CD4-positive, alpha-beta T cell treated with Interleukin-12 subunit alpha and Interleukin-12 subunit beta, for 1 hour (primary cell): ENCODE data around the gene C10orf143.
A peak's percentile ranks its signal among the peaks of the same experiment; 100 is the strongest.
"Not testable (repeated sequence)": the region's sequence is repeated elsewhere in the genome, so short reads cannot be mapped to it uniquely, and the experiment has no call there.

Experiments
- DNase-seq: peaks from one replicate; pipeline ENCODE4 v3.0.0-alpha.2; 2020

The C10orf143 gene

GRCh38 chr10:130110246-130111112 is at the start of gene C10orf143:
TSS of gene C10orf143 (minus strand) at chr10:130110830. CDS start at chr10:130110772, 58 bp downstream.
- peak; percentile 97 for DNase-seq

DNA sequence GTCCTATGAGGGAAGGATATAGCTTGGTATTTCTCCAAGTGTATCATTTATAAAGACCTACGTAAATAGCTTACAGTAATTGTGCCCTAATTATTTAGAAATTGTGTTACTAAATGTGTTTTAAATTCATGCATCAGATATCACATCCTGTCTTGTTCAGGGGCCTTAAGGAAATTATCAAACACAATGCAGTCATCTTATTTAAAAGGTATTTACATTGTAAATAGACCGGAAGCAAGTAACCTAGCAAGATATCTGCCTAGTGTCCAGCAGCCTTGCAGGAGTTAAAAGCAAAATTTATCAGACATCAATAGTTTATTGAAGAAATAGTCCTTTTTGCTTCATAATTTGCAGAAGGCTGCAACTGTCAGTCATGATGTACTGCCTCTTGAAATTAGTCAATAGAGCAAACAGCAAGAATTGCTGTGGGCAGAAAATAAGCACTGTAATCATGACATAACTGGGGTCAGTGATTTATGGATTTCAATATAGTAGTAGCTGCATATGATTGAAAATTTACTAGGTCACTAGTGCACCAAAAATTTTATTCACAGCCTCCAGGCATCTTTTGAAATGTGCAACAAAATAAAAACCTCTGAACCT is 48.7 kb upstream of the C10orf143 start:
- no peak for DNase-seq

DNA sequence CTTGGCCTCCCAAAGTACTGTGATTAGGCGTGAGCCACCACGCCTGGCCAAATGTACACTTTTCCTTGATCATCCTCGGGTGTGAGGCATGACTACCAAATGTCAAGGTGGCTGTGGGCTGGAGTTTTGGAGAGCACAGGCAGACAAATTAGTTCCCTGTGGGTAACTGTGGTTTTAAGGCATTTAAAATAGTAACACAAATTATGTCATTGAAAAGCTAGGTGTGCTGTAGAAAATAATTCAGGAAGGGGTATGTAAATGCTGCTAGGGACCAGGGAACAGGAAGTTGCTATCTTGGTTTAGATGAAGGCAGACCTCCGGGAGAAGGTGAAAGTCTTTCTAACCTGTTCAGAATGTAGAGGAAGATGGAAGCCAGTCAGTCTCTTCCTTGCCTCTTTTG is 35.4 kb upstream of the C10orf143 start:
- no peak for DNase-seq

DNA sequence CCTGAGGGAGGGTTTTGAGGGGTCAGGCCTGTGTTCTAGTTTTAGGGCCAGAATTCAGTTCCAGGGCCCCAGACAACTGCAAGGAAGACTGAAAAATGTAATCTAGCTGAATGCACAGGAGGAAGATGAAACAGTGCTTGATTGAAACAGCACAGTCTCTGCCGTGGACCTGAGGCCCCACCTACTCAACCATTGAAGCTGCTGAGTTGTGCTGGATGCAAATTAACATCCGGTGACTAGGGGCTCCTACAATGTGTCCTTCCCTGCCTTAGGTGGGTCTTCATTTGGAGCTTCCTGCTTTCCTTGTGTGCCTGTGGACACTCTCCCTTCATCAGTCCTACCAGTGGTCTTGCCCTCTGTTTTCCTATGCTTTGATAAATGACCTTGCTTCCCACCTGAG is 31.2 kb upstream of the C10orf143 start:
- no peak for DNase-seq

DNA sequence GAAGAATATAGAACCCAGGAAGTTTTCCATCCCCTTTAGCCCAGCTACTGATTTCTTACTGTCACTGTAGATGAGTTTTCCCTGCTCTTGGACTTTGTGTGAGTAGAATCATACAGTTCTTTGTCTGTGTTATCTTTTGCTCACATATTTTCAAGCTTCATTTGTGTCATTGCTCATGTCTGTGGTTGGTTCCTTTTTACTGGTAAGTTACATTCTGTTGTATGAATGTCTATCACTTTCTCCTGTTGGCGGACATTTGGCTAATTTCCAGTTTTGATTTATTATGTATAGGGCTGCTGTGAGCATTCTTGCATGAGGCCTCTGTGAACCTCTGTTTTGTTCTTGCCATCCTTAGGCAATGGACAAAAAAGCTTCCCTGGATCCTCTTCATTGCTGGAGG is 30.8 kb upstream of the C10orf143 start:
- no peak for DNase-seq

DNA sequence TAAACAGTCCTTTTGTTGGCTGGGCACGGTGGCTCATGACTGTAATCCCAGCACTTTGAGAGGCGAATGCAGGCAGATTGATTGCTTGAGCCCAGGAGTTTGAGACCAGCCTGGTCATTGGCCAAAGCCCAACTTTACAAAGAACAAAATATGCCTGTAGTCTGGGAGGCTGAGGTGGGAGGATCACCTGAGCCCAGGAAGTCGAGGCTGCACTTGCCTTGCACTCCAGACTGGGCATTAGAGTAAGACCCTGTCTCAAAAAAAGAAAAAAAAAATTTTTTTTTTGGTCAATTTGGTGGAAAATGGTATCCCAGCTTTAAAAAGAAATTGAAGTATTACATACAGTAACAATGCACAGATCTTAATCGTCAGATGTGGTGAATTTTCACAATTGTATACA is 30.4 kb upstream of the C10orf143 start:
- DNase-seq: no peak

DNA sequence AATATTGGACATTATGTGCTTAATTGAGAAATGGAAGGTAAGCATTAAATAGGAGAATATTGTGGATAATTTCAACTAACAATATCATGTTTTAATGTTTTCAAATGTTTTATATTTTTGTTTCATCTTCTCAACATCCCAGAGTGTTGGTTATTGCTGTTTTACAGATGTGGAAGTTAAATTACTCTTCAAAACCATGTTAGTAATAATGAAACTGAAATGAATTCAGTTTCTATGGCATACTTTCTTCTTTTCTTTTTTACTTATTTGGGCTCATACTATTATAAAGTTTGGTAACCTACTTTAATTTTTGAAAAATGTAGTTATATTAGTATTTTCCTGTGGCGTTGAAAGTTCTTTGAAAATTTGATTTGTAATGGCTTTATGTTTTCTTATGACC is 29.8 kb upstream of the C10orf143 start:
- no peak for DNase-seq

GRCh38 chr10:130138479-130138866 is 27.8 kb upstream of the C10orf143 start:
- no peak for DNase-seq

DNA sequence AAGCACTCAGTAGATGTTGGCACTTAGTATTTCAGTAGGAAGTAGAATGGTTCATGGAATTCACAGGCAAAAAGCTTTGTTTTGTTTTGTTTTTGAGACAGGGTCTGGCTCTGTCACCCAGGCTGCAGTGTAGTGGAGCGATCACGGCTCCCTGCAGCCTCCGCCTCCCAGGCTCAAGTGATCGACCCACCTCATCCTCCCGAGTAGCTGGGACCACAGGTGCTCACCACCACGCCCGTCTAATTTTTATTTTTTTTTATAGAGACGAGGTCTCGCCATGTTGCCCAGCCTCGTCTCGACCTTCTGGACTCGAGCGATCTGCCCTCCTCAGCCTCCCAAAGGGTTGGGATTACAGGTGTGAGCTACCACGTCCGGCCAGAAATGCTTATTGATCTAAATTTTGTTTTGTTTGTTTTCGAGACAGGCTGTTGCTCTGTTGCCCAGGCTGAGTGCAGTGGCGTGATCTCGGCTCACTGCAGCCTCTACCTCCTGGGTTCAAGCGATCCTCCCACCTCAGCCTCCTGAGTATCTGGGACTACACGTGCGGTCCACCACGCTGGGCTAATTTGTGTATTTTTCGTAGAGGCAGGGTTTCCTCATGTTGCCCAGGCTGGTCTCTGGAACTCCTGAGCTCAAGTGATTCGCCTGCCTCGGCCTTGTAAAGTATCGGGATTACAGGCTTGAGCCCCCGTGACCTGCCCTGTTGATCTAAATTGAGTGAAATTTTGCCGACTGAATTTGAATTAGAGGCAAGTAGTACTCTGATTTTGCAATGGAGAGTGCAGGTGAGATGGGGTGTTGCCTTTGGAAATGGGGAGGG is 27.2 kb upstream of the C10orf143 start:
- DNase-seq: no peak

- DNase-seq: no peak
Observed at GRCh38 chr10:130137090-130137448, 26.4 kb upstream of the C10orf143 start.

- peak; percentile 88 for DNase-seq
Observed at GRCh38 chr10:130136226-130137089, 25.8 kb upstream of the C10orf143 start, which contains the start of gene GLRX3. TSS of gene GLRX3 (plus strand) at chr10:130136391. CDS start at chr10:130136421, 30 bp downstream.

- DNase-seq: no peak
Observed at GRCh38 chr10:130135676-130136225, 25.1 kb upstream of the C10orf143 start.

DNA sequence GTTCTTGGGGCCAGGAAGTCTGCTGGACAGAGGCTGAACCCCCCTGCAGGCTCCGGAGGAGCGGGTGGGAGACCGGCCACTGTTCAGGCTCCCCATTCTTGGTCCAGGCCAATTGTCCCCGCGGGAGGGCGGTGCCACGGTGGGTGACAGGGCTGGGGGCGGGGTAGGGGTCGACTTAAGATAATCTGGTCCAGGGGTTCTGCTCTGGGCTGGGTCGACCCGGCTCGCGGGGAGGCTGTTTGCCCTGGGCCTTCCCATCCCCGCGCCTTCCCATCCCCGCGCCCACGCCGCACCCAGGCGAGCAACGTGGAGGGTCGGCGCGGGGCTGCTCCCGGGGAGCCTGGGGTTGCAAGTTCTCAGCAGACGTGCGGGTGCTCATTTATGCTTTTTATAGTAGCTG is 18.3 kb upstream of the C10orf143 start:
- no peak for DNase-seq

GRCh38 chr10:130128062-130128781 is 17.6 kb upstream of the C10orf143 start:
- no peak for DNase-seq

DNA sequence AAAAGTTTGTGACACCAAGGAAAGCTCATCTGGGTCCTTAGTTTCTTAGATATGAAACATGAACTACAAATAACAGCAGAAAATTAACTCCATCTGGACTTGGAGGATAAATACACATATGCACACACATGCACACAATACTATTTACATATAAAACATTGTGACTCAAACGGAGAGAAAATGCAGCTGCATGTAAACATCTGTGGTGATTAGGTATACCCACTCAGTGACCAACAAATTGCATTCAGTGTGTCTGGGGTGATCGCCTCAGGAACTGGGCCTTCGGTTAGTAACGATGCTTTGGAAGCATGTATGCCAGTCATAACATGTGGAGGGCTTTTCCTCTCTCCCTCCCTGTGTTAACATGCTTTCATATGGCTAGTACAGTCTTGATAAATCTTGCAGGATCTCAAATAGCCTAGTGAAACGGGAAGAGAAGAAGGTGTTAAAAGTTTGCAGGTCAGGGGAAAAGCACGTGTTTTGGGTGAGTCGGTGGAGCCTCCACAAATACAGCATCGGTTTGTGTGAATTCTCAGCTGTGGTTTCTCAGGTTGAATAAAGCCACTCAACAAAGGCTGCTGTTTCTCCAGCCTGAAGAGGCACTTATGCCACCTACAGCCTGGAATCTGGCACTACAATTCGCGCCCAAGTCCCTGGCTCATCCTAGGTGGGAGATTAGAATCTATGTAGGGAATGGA is 16.9 kb upstream of the C10orf143 start:
- DNase-seq: peak; percentile 65

GRCh38 chr10:130121486-130122079 is 11.0 kb upstream of the C10orf143 start:
- no peak for DNase-seq

- not testable (repeated sequence) for DNase-seq
Observed at GRCh38 chr10:130117535-130117934, 6.9 kb upstream of the C10orf143 start.

DNA sequence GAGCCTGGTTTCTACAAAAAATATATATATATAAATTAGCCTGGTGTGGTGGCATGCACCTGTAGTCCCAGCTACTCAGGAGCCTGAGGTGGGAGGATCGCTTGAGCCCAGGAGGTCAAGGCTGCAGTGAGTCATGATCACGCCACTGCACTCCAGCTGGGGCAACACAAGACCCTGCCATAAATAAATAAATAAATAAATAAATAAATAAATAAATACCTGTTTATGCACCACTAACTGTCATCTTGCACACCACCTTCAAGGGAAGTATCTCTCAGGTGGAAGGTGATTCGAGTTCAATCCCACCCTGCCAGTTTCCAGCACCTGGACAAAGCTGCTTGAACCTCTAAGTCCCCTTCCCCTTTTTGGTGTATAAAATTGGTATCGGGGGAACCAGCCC is 6.3 kb upstream of the C10orf143 start:
- DNase-seq: not testable (repeated sequence)

GRCh38 chr10:130112821-130113220 is 2.2 kb upstream of the C10orf143 start:
- no peak for DNase-seq

DNA sequence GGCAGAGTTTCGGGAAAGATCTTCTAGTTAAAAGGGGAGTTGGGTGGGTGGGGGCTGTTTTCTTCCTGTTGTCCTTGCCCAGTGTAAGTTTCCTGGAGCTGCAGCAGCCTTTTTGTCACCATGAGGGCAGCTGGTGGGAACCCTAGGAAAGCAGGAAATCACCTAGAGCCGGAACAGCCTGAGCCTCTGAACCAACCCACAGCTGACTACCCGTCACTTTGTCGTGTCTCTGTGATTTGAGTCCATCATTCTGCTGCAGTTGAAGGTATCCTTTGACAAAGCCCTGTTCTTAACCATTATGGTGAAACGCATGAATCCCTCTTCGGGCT is 1.2 kb upstream of the C10orf143 start:
- no peak for DNase-seq
